OCI-M2 (cell line): Measurements from ENCODE around the gene PPP1CA.

Source experiments
- DNase-seq: peaks from one replicate; lab custom pipeline; 2025; ENCODE audit not compliant: unreplicated experiment; lab: John Stamatoyannopoulos, UW

Gene PPP1CA

DNA sequence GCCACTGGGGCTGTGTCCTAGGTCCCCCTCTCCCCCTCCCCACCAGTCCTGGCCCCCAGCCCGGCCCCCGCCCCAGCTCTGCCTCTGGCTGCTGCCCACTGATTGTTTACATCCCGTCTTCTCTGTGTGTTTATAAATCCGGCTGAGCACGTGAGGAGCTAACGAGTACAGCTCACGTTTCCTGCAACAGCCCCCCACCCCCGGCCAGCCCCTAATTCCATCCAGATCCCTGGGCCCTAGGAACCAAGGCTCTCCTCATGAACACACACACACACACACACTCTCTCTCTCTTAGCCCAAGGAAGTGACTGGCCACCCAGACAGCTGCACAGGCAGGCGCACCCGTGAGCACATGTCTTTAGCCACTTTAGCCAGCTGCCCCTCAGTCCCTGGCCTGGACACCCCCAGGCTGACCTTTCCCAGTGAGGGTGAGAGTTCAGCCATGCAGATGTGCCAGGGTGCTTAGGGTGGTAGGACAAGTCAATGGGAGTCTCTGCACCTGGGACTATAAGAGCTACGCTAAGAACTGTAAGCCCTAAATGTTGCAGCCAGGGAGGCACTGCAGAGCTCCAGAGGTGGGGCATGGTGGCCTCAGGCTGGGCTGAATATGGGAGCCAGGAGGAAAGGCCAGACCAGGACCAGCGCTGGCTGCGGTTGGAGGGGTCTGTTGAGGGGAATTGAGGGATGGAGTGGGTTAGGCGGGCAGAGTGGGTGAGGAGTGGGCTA is 31.1 kb downstream of the PPP1CA start:
- DNase-seq: no peak

DNA sequence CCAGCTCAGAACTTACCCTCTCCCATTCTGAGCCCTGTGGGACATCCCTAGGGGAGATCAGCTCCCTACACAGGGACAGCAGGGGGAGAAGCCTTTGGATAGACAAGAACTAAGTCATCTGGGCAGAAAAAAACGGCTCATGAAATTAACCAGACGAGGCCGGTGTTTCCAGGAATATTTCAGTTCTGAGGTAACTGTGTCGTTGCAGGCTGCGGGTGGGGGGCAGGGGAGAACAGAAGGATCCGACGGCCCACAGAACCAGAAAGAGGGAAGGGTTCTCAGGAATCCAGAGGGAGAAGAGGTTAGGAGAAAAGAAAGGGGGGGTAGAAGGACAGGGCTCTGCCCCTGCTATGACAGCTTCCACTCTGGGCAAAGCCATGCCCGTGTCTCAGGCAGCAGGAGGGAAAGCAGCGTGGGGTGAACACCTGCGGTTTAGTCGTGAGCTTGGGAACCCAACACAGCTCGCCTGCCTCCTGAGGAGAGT is 31.8 kb downstream of the PPP1CA start:
- no peak for DNase-seq

DNA sequence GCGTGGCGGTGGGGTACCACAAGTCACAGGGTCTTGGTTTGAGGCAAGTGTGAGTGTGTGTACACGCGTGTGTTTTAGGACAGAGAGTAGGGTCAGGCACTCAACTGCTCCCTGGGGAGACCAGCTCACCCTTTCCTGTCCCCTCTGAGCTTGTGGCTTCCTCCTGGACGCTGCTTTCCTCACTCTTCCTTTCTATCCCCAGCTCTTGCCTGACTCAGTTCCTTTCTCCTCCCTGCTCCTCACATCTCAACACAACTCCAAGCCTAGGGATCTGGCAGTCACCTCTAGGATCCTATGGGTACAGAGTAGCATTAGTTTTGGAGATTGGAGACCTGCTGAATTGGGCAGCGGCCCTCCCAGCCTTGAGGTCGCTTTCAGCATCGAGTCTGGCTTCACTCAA is 32.4 kb downstream of the PPP1CA start:
- no peak for DNase-seq

DNA sequence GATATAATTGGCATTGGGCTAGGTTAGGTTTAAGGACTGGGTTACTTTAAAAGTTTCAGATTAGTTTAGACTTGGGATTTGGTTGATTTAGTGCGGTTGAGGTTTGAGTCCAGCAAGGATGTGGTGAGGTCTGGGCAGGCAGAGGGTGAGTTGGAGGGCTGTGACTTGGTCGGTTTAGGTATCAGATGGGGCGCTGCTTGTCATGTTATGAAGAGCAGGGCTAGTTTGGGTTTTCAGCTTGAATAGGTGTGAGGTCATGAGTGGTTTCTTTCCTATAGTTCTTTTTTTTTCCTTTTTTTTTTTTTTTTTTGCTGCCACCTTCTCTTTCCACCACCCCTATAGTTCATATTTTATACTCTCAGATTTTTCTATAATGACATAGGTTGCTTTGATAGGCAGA is 33.0 kb downstream of the PPP1CA start:
- no peak for DNase-seq

DNA sequence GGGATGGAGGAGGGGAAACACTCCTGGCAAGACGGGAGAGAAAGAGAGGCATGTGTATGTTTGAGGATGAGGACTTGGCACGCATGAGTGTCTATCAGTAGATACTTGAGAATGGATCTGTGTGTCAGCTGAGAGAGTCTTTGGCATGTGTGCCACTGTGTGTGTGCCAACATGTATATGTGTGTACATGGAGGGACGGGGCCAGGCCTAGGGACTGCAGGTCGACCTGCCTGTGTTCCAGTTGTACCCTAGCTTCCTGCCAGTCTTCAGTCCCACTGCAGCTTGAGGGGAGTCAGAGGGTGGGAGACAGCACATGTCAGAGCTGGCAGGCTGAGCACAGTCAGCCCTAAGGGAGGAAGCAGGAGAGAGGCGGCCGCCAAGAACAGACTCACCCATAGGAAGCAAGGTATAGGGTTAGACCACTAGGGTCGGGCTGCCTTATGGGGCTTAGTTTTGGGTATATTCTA is 33.9 kb downstream of the PPP1CA start:
- DNase-seq: no peak

DNA sequence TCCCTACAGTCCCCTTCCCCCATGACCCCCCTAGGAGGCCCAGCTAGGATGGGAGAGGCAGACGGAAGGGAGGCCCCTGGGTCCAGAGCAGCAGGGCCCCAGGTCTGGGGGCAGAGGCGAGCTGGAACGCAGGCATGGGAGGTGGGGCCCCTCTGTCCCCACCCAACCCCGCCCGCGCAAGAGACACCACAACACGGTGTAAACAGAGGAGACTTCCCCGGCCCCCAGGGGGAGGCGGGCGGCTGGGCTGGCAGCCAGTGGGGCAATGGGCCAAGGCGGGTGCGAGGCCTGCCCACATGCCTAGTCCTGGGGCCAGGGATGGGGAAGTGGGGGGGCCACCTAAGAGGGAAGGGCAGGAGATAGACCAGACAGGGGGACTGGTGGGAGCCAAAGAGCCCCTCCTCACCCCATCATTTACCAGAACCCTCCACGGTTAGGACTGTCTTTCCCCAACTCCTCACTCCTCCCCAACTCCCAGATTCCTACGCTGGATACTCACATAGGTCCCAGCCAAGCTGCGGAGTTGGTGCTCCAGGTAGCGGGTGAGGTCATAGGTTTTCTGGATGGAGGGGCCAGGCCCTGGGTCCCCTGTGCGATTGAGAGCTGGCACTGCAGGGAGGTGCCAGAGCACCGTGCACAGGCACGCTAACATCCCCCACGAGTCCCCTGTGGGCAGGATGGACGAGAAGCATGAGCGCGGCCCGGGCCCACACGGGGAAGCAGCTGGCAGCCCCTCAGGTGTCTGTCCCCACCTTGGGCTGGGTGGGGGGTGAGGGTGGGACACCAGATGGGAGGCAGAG is 34.5 kb downstream of the PPP1CA start:
- DNase-seq: no peak

DNA sequence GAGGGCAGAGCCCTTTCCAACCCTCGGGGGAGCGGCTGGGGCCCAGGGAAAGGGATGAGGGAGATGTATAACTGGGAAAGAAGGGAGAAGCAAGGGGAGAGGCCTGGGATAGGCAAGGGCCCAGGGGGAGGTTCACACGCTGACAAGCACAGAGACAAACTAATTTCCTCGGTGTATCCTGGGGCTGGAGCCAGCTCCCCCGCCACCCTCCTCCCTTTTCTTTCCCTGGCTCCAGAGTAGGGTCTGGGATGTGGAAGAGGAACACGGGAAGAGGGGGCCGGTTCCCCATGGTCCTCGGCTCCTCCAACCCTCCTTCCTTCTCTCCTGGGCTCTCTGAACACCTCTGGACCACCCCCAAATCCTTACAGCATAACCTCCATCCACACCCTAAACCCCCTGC is 35.1 kb downstream of the PPP1CA start:
- DNase-seq: no peak

DNA sequence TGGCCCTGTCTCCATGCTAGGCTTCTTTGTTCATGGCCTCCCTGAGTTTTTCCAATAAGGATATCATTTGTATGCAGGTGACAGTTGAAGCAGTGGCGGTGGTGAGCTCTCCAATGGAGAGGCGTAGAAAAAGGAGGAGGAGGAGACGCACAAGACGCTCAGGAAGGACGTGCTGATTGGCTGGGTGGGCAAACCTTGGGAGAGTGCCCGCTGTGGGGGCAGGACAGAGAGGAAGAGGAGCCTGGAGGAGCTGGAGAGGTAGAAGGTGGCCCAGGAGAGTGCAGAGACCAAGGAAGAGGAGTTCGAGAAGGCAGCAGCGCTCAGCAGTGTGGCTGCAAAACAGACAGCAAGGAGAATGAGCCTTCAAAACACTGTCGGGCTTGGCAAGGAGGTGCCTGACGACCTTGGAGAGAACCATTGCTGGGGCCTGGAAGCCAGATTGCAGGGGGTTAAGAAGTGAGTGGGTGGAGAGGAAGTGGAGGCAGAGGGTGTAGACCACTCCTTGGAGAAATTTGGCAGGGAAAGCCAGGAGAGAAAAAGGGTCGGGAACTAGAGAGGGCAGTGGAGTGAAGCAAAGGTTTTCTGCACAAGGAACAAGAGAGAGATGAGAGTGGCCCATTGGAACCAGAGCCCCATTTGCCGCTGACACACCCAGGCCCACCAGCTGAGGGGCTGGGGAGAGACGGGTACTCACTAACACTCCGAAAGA is 35.8 kb downstream of the PPP1CA start:
- no peak for DNase-seq

DNA sequence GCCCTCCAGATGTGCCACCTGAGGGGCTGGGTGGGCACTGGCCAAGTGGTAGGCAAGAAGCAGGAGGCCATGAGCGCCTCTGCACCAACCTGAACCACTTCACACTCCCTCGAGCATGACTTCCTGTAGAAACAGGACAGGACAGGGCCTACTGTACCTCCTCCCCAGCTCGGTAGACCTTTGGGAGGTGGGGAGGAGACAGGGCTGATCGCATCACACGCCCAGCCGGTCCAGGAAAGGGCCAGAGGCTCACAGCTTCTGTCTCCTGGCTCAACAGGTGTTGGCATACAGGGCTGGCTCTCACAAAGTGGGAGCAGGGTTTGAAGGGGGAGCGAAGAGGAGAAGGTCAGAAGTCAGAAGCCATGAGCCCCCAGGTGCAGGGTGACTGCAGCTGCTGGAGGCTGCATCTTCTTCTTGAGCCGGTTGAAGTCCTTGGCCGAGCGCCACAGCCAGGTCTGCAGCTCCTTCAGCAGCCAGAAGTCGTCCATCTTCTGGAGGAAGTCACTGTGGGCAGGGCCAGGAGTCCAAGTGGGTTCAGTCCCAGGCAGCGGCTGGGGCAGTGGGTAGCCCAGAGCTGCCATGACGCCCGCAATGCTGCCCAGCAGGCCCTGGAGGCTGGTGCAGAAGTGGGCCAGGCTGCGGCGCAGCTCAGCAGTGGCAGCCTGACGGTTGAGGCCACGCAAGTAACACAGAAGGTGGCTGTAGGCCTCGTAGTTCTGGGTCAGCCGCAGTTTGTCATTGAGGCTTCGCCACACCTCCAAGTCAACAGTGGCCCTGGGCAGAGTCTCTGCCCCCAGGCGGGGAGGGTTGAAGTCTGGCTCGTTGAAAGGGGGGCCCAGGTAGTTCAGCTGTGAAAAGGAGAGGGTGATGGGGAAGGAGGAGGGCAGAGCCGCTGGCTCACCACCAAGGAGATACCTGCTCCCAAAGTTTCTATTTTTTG is 36.6 kb downstream of the PPP1CA start:
- DNase-seq: no peak

DNA sequence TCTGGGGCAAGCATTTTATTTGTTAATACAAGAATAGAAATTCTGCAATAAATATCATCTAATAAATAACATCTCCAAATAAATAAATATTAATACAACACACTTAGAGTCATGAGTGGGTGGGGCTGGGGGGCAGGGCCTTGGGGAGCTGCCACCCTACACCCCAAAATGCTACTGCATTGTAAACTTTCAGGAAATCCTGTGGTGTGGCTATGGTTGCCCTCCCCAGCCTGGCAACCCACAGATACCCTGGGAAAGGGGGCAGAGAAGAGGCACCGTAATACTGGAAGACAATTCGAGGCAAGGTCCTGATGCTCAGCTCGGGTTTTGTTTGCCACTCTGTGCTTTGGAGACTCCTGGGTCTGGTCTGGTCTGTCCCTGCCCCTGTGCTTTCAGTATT is 37.5 kb downstream of the PPP1CA start:
- no peak for DNase-seq

DNA sequence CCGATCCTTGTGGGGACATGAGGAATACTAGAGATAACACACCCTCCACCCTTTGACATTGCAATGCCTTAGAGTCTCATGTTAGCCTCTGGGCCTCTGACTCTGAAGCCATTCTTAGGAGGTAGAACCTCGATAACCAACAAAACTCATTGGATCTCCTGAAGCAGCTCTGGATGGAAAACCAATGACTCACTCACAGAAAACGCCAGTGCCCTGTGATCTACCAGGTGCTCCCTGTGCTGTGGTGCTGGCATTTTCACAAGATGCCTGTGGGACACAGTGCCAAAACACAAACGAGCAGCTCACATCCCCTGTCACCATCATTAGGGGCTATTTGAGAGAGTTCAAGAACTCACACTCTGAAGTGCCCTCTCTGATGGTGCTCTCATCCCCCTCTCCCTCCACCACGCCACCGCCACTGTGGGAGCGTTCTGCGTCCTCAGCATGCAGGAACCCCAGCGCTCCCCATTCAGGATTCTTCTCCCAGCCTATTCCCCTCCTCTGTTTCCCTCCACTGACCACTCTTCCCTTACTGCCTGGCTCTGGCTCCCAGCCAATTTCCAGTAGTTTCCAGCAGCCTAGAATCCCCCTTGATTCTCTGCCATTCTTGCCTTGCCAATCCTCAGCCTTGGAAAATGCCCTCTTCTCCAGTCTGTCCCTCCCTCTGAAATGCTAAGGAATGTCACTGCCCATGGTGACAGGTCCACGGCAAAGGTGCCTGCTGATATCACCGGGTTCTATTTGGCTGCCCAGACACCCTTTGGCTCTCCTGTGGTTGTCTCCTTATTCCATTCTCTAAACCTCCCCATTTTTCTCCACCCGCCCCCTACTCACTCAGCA is 43.6 kb downstream of the PPP1CA start:
- no peak for DNase-seq

DNA sequence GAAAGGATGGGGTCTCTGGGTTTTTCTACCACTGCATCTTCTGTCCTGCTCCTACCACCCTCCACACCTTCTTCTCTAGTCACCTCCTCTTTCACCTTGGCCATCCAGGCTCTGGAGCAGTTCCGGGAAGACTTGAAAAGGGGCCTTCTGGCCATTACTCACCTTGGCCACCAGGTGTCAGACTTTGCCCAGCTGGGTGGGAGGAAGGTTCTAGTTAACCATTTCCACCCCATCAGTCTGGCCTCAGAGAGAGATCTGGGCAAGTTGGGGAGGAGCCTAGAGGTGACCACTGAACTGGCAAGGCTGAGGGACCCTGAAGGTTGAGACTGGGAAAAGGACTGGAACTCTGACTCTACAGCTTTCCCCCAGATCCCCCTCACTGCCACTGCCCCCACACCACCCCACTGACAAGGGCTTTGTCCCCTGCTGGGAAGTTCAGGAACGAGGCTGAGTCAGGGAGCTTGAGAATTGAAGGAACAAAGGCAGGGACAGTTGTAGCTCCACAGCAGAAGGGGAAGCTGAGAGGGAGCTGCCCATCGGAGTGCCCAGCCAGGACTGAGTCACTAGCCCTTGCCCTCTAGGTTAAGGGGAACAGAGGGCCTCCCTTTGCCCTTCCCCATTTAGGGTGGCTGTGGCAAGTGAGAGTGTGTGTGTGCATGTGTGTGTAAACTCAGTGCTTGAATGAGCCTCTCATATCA is 44.6 kb downstream of the PPP1CA start:
- DNase-seq: no peak

DNA sequence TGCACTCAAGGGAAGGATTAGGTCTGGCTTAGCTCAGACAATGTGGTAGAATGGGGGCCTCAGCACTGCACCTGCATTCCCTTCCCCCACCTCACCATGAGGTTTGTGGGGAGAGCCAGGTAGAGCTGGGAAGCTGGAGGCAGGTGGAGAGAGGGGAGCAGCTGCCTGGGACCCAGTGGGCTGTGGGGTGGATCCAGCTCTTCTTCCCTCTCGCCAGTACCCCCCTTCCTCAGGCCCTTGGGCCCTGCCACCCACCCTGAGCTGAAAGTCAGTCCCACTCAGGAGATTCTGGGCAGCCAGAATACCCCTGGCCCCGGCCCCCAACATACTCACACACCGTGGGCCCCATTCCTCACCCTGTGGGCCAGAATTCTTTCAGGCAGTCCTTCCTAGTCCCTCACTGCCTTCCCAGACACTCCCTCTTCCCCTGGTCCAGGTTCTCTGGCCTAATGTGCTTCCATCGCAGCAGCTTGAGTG is 45.2 kb downstream of the PPP1CA start:
- DNase-seq: no peak

DNA sequence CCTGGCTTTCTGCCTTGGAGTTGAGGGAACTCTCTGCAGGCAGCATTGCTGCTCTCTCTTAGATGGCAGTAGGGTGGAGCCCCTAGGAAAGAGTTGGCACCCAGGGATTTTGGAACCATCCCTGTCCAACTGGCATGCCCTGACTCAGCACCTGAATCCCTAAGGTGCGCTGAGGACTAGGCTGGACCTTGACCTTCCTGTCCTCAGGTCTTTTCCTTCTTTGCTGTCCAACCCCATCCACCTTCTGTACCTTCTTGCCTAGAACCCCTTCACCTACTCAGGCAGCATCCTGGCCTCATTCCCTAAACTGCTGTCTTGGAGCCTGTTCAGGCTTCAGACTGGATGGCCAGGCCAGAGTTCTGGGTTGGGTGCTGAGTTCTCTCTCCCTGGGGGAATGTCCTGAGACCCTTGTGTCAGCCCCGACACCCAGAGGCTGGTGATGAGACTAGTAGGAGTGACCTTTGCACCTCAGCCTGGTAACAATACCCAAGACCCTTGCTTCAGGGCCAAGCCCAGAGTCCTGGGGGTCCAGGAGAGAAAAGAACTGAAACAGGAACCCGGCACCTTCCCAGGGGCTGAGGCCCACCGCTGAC is 45.8 kb downstream of the PPP1CA start:
- DNase-seq: no peak

DNA sequence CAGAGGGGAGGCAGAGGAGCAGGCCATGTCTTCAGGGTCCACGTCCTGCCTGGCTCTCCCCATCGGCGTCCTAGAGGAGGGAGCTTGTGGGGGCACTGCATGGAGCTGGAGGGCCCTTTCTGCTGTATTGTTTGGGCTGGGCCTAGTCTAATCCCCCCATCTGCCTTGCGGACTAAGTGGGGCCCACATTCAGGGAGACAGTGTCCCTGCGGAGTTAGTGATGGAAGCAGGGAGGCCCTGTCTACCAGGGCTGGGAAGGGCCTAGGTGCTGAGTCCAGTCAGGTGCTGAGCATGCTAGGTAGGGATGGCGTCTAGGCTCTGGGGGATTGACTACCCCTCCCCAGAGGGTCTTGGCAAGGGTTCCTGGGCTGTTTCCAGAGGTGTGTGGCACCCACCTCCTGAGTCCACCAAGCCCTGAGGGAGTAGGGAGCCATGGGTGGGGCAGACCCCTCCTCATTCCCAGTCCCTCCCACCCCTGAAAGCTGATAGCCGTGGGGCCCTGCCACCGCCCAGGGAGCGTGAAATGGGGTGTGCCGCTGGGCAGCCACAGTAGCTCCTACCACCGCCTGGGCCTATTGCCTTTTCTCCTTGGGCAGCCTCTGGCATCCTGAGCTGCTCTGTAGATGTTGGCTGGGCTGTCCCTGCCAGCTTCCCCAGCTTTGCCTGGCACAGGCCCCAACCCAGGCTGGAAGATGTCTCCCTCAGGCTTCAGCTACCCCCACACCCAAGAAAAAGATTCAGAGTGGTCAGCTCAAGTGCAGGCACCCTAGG is 46.5 kb downstream of the PPP1CA start:
- no peak for DNase-seq

DNA sequence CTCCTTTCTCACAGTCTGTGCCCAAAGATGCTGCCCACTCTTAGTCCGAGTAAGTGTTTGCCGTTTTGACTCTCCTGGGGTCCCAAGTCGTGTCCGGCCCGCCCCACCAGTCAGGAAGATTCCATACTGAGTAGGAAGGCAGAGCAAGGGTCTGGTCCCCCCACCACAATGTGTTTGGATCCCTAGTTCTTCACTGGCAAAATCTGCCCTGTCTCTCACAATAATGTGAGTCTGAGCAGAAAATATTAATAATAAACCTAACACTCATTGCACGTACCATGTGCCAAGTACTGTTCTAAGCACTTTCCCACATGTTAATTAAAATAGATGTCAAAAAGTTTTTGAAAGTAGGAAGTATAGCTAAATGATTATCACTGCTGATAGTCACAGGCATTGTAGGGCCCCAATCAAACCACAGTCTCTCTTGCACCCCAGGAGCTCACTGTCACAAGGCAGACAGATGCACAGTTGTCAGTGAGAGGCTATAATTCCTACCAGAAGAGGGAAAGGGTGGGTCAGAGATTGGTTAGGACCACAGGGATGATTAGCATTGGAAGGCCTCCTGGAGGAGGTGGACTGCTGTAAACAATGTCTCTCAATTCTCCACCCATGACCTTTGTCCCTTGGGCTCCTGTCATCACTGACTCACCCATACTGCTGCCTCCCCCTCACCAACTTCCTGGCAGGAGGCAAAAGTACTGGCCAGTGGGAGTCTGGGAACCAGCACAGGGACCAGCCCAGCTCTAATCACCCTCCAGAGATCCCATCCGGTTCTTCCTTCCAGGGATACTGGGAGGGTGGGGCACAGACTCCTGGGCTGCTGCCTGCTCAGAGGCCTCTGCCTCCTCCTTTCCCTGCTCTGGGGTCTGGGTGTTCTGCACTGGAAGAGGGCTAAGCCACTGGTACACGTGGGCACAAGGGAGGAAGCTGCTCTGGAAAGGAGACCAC is 47.3 kb downstream of the PPP1CA start:
- DNase-seq: no peak
